NCI-H2196 (cell line): Measurements from ENCODE around the gene HSF5.
"Not testable (repeated sequence)": the region's sequence is repeated elsewhere in the genome, so short reads cannot be mapped to it uniquely, and the experiment has no call there.

ENCODE experiments used
- DNase-seq: peaks from one replicate; lab custom pipeline; 2025; ENCODE audit not compliant: unreplicated experiment; lab: John Stamatoyannopoulos, UW

The HSF5 gene

GRCh38 chr17:58517378-58517927, 29.2 kb upstream of the HSF5 start:
- DNase-seq, result peak; percentile 97

DNA sequence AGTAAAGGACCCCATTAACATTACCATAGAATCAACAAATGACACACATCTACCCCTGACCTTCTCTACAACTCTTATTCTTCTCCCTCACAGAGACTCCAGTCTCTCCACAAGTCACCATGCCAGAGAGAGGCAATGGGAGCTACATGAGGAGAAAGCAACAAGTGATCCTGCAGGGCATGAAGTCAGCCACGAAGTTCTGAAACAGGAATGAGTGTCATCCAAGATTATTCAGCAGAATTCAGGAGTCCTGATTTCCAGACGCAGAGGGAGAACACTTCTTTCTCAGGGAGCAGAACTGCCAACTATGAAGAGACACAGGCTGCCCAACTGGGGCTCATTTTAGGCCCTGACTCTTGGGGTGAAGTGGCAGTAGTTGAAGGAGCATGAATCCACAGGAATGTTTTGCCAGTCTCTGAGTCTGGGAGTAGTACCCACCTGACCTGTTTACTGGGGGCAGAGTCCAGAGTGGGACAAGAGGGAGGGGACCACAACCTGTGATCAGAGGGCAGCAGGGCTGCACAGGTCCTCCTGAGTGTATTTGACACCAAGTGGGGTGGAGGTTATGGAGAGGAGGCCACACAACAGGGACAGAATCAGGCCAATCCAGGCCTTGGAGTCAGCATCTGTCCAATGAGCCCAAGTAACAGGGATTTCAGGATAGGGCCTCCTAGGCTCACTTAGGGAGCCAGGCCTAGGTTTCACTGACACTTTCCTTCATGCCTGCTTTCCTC, 28.6 kb upstream of the HSF5 start:
- no peak for DNase-seq

DNA sequence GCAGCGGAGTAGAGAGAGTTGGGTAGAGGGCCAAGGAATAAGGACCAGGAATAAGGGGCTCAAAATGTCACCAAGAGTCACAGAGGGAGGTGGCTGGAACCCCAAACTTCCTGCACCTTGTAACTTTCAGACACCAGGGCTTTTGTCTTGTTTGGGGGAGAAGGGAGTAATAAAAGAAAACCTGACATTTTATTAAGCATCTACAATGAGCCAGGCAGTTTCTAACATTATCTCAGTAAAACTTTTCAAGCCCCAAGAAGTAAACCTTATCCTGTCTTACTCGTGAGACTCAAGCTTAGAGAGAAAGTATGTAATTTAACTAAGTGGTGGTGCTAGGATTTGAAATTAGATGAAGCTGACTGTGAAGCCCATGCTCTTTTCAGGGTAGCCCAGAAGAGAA, 27.1 kb upstream of the HSF5 start:
- no peak for DNase-seq

GRCh38 chr17:58514770-58515157, 26.6 kb upstream of the HSF5 start:
- no peak for DNase-seq

- peak; percentile 92 for DNase-seq
These were observed 26.0 kb upstream of the HSF5 start, which contains the start of gene MTMR4 for GRCh38 chr17:58513965-58514769. TSS of gene MTMR4 (minus strand) at chr17:58514638. CDS start at chr17:58514407, 231 bp downstream.

- no peak for DNase-seq
These were observed 25.2 kb upstream of the HSF5 start for GRCh38 chr17:58513267-58513964.

DNA sequence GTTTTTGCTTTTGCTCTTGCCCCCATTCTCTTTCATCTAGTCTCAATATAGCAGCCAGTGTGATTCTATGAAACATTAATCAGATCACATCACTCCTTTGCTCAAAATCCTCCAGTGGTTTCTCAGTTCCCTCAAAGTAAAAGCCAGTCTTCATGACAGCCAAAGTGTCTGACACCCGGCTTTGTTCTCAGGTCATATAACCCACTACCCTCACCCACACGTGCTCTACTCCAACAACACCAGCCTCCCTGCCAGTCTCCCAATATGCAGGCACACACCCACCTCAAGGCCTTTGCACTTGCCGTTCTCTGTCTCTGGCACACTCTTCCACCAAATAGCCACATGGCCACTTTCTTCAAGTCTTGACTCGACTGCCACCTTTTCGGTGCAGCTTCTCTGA, 21.9 kb upstream of the HSF5 start:
- DNase-seq, result no peak

DNA sequence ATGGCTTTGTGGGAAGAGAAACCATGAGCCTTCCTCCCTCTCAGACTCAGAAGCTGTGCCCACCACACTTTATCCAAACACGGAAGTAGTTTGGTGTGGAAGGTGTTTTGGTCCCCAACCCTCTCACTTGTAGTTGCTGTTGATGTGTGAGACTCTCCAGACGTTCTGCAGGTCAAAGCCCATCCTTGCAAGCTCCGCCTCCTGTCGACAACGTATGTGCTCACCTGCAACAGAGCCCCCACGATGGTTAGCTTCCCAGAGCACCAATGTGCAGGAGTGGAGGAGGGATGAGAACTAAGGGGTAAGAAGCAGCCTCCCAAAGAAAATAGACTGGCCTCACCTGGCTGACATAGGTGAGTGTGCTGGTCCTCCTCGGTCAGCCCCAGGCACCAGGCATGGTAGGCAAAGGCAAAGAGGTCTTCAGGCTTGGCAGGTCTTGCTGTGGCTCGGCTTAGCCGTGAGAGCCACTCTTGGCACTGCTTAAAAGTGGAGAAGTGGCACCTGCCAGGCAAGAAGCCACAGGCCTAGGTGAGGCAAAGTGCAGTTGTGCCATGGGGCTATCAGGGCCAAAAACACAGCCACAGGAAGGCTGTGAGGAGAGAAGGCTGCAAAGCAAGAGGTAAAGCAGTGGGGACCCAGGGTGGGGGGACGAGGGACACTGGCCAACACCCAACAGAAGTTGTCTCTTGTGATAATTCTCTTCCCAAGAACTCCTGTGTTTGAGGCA, 20.3 kb upstream of the HSF5 start:
- no peak for DNase-seq

GRCh38 chr17:58507123-58507634, 19.0 kb upstream of the HSF5 start:
- DNase-seq, result no peak

GRCh38 chr17:58506354-58507080, 18.3 kb upstream of the HSF5 start:
- no peak for DNase-seq

DNA sequence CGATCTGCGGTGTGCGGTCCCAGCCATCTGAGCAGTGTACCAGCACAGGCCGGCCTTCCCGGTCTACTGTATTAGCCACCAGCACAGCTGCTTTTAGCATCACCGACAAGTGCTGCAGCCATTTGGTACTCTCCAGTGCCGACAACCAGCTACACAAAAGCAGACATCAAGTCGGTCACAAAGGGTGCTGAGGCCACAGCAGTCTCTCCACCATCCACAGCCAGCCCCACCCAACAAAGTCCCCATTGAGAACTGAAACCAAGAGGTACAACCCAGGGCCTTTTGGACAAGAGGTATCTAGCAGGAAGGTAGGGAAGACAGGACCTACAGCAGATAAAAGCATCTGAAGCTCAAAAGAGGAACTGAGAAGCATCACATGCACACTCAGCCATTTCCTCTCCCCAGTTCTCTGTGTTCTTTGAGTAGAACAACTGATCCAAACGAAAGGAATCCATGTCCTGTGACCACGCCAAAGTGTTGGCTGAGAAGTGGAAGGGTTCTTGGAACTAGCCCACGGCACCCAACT, 16.7 kb upstream of the HSF5 start:
- no peak for DNase-seq

DNA sequence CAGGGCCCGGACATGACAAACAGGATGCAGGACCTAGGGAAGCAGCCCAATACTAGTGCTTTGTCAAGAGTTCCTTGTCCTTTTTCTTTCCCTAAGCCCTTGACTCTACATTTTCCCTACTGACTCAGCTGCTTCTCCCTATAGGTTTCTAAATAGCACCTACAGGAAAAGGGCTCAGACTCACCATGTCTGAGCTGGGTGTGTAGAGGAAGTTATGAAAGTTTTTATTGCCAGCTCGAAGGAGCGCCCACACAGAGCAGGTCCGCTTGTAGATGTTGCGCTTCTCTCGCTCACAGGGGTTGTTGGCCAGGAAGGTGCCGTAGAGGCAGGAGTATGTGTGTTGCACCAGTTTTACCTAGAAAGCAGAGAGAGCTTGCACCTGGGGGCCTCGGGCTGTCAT, 15.7 kb upstream of the HSF5 start:
- DNase-seq, result no peak

DNA sequence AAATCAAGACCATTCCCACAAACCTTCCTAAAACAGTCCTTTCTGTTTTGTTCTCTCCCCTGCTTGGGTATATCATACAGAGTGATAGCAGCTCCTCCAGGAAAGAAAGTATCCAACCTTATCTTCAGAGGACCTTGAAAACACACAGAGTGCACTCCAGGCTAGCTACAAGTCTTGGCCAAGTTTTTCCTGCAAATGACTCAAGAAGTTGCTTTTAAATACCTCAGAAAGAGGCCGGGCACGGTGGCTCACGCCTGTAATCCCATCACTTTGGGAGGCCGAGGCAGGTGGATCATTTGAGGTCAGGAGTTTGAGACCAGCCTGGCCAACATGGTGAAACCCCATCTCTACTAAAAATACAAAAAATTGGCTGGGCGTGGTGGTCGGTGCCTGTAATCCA, 14.9 kb upstream of the HSF5 start:
- DNase-seq, result not testable (repeated sequence)

- DNase-seq, result no peak
These were observed 13.2 kb upstream of the HSF5 start for GRCh38 chr17:58501451-58501850.

DNA sequence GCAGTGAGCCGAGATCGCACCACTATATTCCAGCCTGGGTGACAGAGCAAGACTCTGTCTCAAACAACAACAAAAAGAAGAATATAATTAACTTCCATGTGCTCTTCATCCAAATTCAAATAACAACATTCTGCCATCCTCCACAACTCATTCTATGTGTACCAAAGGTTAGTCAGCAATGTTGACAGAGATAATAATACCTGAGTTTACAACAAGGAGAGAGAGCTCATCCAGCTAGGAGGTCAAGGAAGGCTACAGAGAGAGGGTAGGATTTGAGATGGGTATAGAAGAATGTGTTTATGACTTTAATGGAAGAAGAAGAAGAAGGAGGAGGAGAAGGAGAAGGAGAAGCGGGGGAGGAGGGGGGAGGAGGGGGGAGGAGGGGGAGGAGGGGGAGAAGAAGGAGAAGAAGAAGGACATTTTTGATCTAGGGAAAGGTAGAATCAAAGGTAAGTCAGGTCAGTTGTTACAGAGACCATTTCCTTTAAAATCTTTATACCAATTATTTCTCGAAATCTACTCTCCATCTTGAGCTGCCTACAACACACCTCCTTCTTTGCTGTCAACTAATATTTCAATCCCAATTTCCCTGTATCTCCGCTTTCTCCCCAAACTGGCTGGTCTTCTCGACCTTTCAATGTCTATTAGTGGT, 10.1 kb upstream of the HSF5 start:
- DNase-seq, result no peak

- DNase-seq, result no peak
These were observed 5.3 kb upstream of the HSF5 start for GRCh38 chr17:58493506-58493905.

GRCh38 chr17:58492238-58493121, 4.3 kb upstream of the HSF5 start:
- DNase-seq, result no peak

GRCh38 chr17:58491510-58492045, 3.4 kb upstream of the HSF5 start:
- DNase-seq, result no peak
